Gastroesophageal sphincter (tissue), 4 donors: ENCODE data around the gene DUSP9. TPM values are rescaled to one million over a fixed set of nuclear protein-coding genes. Genes with fewer than 3 reads are reported as not detected.
"Not testable (repeated sequence)": the region's sequence is repeated elsewhere in the genome, so short reads cannot be mapped to it uniquely, and the experiment has no call there.

Source experiments
- ATAC-seq: fragments of 150-250 bp; one replicate; pipeline ENCODE4 v1.9.1; 2016; ENCODE audit warnings: mild to moderate bottlenecking, moderate library complexity
- H3K27ac ChIP-seq, 4 donors: fragments of 200-600 bp; sonication (generic) in 3 of 4; 1 replicate in 3 of 4; 2 replicates in 1 of 4; pipeline ENCODE4 v1.5.1; 2016 to 2019
- H3K27me3 ChIP-seq: fragments of 200-600 bp; sonication (generic); one replicate; pipeline ENCODE4 v1.5.1; 2019
- H3K36me3 ChIP-seq, 2 donors: fragments of 200-600 bp; sonication (generic); one replicate each; pipeline ENCODE4 v1.5.1; 2019; ENCODE audit warnings: control low read depth in 1 of 2
- H3K4me1 ChIP-seq, 3 donors: fragments of 200-600 bp; sonication (generic); 1 replicate in 2 of 3; 2 replicates in 1 of 3; pipeline ENCODE4 v1.5.1; 2016 to 2019; ENCODE audit warnings: control low read depth in 2 of 3
- H3K4me3 ChIP-seq, 2 donors: fragments of 200-600 bp; sonication (generic); one replicate each; pipeline ENCODE4 v1.5.1; 2019; ENCODE audit warnings: mild to moderate bottlenecking in 1 of 2, moderate library complexity in 1 of 2
- H3K9me3 ChIP-seq, 3 donors: fragments of 200-600 bp; sonication (generic); one replicate each; pipeline ENCODE4 v1.5.1; 2017 to 2019; ENCODE audit warnings: control low read depth in 2 of 3
- EP300 ChIP-seq: sonication (generic); formaldehyde crosslinking; IDR thresholded peaks from one replicate; pipeline ENCODE4 v1.6.1; 2017; ENCODE audit warnings: antibody characterized with exemption, mild to moderate bottlenecking
- POLR2A ChIP-seq, 2 donors: fragments of 450-650 bp; IDR thresholded peaks; one replicate each; pipeline ENCODE4 v1.6.1; 2017; ENCODE audit warnings: antibody characterized with exemption in 2 of 2, mild to moderate bottlenecking in 2 of 2, moderate library complexity in 1 of 2
- POLR2AphosphoS5 ChIP-seq: sonication (generic); formaldehyde crosslinking; IDR thresholded peaks from one replicate; pipeline ENCODE4 v1.6.1; 2017; ENCODE audit warnings: antibody characterized with exemption
- WGBS, 2 donors: methylation state at CpG; one replicate each; pipeline ENCODE4 v1.1.5; 2018; ENCODE audit warnings: low coverage in 1 of 2; 5-methylcytosine and 5-hydroxymethylcytosine counted together
- total RNA-seq, 4 donors: library from RNA; depleted of rRNA; stranded (reverse); fragments of >200 nt; gene quantifications; one replicate each; pipeline ENCODE4 v1.1.0, GENCODE V29; 2016
- TF ChIP-seq, protein P1 (sequence below), 4 experiments: fragments of 200-600 bp in 2 of 4; fragments of 450-650 bp in 2 of 4; sonication (generic) in 1 of 4; IDR thresholded peaks; one replicate each; pipeline ENCODE4 v1.5.1; 2017 to 2019; ENCODE audit warnings: antibody characterized with exemption in 4 of 4, mild to moderate bottlenecking in 2 of 4, moderate library complexity in 2 of 4

DUSP9 gene
- total RNA-seq, 4 donors from 2014 or later: not detected

- no peaks in the 10 kb centered on the region for H3K27me3 ChIP-seq
- H3K27ac ChIP-seq: no peak overlapping the region
- WGBS, 2 donors: 96% methylated on average over 5 of the region's 23 CpGs; no CpG with 5 or more reads in 1 of the 2 donors
- H3K36me3 ChIP-seq: peaks cover 0 to 37% of the 10 kb centered on the region in 2 donors
- no peak for TF ChIP-seq EP300
- TF ChIP-seq POLR2AphosphoS5: no peak
- TF ChIP-seq, protein P1, sequence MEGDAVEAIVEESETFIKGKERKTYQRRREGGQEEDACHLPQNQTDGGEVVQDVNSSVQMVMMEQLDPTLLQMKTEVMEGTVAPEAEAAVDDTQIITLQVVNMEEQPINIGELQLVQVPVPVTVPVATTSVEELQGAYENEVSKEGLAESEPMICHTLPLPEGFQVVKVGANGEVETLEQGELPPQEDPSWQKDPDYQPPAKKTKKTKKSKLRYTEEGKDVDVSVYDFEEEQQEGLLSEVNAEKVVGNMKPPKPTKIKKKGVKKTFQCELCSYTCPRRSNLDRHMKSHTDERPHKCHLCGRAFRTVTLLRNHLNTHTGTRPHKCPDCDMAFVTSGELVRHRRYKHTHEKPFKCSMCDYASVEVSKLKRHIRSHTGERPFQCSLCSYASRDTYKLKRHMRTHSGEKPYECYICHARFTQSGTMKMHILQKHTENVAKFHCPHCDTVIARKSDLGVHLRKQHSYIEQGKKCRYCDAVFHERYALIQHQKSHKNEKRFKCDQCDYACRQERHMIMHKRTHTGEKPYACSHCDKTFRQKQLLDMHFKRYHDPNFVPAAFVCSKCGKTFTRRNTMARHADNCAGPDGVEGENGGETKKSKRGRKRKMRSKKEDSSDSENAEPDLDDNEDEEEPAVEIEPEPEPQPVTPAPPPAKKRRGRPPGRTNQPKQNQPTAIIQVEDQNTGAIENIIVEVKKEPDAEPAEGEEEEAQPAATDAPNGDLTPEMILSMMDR (IDR thresholded peaks at IDR 0.05): no peak
- TF ChIP-seq POLR2A (IDR thresholded peaks at IDR 0.05): no peak
- no peak overlapping the region for H3K4me3 ChIP-seq
- H3K4me1 ChIP-seq: peaks cover 0 to 28% (median 0%) of the 10 kb centered on the region in 3 donors
- no peak for ATAC-seq
- no peaks in the 10 kb centered on the region for H3K9me3 ChIP-seq
Measured at GRCh38 chrX:153694687-153695270, 47.8 kb downstream of the DUSP9 start.

DNA sequence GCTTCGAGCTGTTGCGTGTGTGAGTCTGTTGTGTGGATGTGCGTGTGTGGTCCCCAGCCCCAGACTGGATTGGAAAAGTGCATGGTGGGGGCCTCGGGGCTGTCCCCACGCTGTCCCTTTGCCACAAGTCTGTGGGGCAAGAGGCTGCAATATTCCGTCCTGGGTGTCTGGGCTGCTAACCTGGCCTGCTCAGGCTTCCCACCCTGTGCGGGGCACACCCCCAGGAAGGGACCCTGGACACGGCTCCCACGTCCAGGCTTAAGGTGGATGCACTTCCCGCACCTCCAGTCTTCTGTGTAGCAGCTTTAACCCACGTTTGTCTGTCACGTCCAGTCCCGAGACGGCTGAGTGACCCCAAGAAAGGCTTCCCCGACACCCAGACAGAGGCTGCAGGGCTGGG, 49.1 kb downstream of the DUSP9 start:
- H3K4me3 ChIP-seq: no peak overlapping the region
- no peak for ATAC-seq
- TF ChIP-seq EP300 (no peak), POLR2A (IDR thresholded peaks at IDR 0.05) (no peak), POLR2AphosphoS5 (no peak)
- TF ChIP-seq, protein P1 (IDR thresholded peaks at IDR 0.05): no peak
- H3K36me3 ChIP-seq: peaks cover 0 to 48% of the 10 kb centered on the region in 2 donors
- no peaks in the 10 kb centered on the region for H3K9me3 ChIP-seq
- H3K27me3 ChIP-seq: no peaks in the 10 kb centered on the region
- H3K4me1 ChIP-seq: peaks cover 0 to 24% (median 0%) of the 10 kb centered on the region in 3 donors
- no peak overlapping the region for H3K27ac ChIP-seq
- 79% methylated on average over 3 of the region's 15 CpGs; no CpG with 5 or more reads in 1 of the 2 donors for WGBS, 2 donors

DNA sequence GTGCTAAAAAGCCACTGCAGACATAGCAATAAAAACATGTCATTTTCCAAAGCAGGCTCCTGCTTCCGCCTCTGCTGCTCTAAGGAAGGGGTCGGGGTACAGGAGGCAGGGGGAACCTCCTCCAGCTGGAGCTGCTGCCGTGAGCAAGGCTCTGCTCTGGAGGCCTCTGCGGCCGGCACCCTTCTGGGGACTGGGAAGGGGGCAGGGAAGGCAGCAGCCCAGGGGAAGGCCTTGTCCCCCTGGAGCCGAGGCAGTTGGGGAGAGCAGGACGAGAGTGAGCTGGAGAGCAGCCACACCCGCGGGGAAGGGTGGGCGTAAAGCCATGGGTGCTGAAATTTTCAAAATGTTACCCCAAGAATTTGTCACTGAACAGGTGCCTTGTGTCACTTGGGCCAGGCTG, 49.5 kb downstream of the DUSP9 start:
- H3K36me3 ChIP-seq: peaks cover 0 to 52% of the 10 kb centered on the region in 2 donors
- not testable (repeated sequence) for H3K9me3 ChIP-seq, H3K4me3 ChIP-seq, H3K27me3 ChIP-seq, ATAC-seq, H3K27ac ChIP-seq
- no CpG with 5 or more reads among the region's 10 CpGs for whole genome bisulfite sequencing, 2 donors
- peaks cover 0 to 20% (median 0%) of the 10 kb centered on the region in 3 donors for H3K4me1 ChIP-seq

GRCh38 chrX:153696986-153697722, 50.2 kb downstream of the DUSP9 start:
- H3K27me3 ChIP-seq, H3K4me3 ChIP-seq, ATAC-seq, H3K27ac ChIP-seq, H3K9me3 ChIP-seq: not testable (repeated sequence)
- Histone ChIP-seq H3K4me1 (peaks cover 0 to 22% (median 0%) of the 10 kb centered on the region in 3 donors), H3K36me3 (peaks cover 0 to 58% of the 10 kb centered on the region in 2 donors)
- WGBS, 2 donors: 84 to 87% methylated on average over 7 to 11 of the region's 16 CpGs

- ATAC-seq: no peak
- Histone ChIP-seq H3K27me3 (no peaks in the 10 kb centered on the region), H3K4me1 (peaks cover 0 to 32% (median 3%) of the 10 kb centered on the region in 3 donors), H3K36me3 (peaks cover 0 to 69% of the 10 kb centered on the region in 2 donors), H3K9me3 (no peaks in the 10 kb centered on the region), H3K27ac (no peak overlapping the region), H3K4me3 (no peak overlapping the region)
- TF ChIP-seq EP300 (no peak), POLR2AphosphoS5 (no peak), POLR2A (IDR thresholded peaks at IDR 0.05) (no peak)
- TF ChIP-seq, protein P1 (IDR thresholded peaks at IDR 0.05): no peak
- 63 to 74% methylated on average over 3 to 6 of the region's 16 CpGs for WGBS, 2 donors
Measured at GRCh38 chrX:153697924-153698865, 51.2 kb downstream of the DUSP9 start.

- Histone ChIP-seq H3K4me1 (peaks cover 0 to 43% (median 3%) of the 10 kb centered on the region in 3 donors), H3K36me3 (peaks cover 0 to 73% of the 10 kb centered on the region in 2 donors), H3K27ac (peak overlapping the region in 3 of 4 donors; percentile 17 to 55 (median 54))
- not testable (repeated sequence) for H3K9me3 ChIP-seq, H3K4me3 ChIP-seq, H3K27me3 ChIP-seq, ATAC-seq
- WGBS, 2 donors: no CpG with 5 or more reads among the region's 16 CpGs
Measured at GRCh38 chrX:153699210-153699783, 52.3 kb downstream of the DUSP9 start.

- Histone ChIP-seq H3K36me3 (peaks cover 0 to 68% of the 10 kb centered on the region in 2 donors), H3K4me1 (peaks cover 0 to 49% (median 3%) of the 10 kb centered on the region in 3 donors), H3K27ac (peak overlapping the region in 3 of 4 donors; percentile 52 to 55 (median 54))
- ATAC-seq: peak; percentile 16
- WGBS, 2 donors: no CpG with 5 or more reads among the region's 18 CpGs
- not testable (repeated sequence) for H3K27me3 ChIP-seq, H3K4me3 ChIP-seq, H3K9me3 ChIP-seq
Measured at GRCh38 chrX:153699784-153700371, 52.9 kb downstream of the DUSP9 start.
